Epithelial cell of proximal tubule (primary cell): ENCODE data around the gene PPIF. TPM values are rescaled to one million over a fixed set of nuclear protein-coding genes. Genes with fewer than 3 reads are reported as not detected.
"Not testable (repeated sequence)": the region's sequence is repeated elsewhere in the genome, so short reads cannot be mapped to it uniquely, and the experiment has no call there.

Experiments used
- DNase-seq: peaks from one replicate; pipeline ENCODE4 v3.0.0-alpha.2; 2011; ENCODE audit warnings: low read depth
- H3K4me3 ChIP-seq: 2 replicates; pipeline ENCODE4 v1.5.1; 2011; ENCODE audit warnings: low read depth, mild to moderate bottlenecking, low read length
- total RNA-seq: library from RNA; depleted of rRNA; stranded (reverse); fragments of >200 nt; gene quantifications from 2 replicates; pipeline ENCODE4 v1.2.3, GENCODE V29; 2015
- TF ChIP-seq, protein P1 (sequence below): conservative IDR thresholded peaks from 2 replicates; pipeline ENCODE4 v1.5.1; 2012; ENCODE audit warnings: low read depth, mild to moderate bottlenecking, low read length

The PPIF gene
- total RNA-seq, 1 donor from 2014 or later, result 62.0 TPM

DNA sequence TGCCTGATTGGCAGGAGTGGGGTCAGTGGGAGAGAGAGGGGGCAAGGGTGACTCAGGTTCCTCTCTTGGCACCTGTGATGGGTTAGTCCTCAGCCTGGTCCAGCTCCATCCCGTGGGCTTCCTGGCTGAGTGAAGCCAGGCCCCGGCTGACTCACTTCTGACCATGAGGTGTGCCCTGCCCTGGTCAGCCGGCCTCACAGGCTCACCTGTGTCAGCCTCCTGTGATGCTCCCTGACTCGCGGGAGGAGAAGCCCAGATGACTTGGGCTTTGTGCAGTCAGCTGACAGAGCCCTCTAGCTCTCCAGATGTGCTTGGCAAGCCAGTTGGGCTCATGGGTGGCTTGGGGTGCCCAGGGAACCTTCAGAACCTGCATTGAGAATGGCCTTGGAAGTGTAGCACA lies 16.0 kb upstream of the PPIF start:
- DNase-seq, result no peak
- TF ChIP-seq, protein P1, sequence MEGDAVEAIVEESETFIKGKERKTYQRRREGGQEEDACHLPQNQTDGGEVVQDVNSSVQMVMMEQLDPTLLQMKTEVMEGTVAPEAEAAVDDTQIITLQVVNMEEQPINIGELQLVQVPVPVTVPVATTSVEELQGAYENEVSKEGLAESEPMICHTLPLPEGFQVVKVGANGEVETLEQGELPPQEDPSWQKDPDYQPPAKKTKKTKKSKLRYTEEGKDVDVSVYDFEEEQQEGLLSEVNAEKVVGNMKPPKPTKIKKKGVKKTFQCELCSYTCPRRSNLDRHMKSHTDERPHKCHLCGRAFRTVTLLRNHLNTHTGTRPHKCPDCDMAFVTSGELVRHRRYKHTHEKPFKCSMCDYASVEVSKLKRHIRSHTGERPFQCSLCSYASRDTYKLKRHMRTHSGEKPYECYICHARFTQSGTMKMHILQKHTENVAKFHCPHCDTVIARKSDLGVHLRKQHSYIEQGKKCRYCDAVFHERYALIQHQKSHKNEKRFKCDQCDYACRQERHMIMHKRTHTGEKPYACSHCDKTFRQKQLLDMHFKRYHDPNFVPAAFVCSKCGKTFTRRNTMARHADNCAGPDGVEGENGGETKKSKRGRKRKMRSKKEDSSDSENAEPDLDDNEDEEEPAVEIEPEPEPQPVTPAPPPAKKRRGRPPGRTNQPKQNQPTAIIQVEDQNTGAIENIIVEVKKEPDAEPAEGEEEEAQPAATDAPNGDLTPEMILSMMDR, result no peak
- H3K4me3 ChIP-seq, result no peak overlapping the region

DNA sequence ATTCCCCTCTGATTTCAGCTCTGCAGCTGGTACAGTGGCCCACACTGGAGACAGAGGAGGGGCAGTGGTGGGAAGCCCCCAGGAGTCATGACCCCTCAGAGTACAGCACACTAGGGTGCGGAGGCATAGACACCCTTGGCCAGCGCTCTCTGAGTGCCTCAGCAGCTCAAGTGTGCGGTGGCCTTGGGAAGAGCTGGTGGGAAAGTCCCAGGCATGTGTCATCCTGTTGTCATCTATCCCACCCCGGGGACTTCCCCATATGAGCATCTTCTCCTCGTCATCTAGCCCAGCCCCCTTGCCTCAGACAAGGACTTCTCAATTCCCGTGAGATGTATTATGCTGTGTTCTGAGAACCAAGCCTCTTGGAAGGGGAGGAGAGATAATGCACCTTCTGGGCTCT lies 15.6 kb upstream of the PPIF start:
- TF ChIP-seq, protein P1, result no peak
- DNase-seq, result no peak
- H3K4me3 ChIP-seq, result no peak overlapping the region

DNA sequence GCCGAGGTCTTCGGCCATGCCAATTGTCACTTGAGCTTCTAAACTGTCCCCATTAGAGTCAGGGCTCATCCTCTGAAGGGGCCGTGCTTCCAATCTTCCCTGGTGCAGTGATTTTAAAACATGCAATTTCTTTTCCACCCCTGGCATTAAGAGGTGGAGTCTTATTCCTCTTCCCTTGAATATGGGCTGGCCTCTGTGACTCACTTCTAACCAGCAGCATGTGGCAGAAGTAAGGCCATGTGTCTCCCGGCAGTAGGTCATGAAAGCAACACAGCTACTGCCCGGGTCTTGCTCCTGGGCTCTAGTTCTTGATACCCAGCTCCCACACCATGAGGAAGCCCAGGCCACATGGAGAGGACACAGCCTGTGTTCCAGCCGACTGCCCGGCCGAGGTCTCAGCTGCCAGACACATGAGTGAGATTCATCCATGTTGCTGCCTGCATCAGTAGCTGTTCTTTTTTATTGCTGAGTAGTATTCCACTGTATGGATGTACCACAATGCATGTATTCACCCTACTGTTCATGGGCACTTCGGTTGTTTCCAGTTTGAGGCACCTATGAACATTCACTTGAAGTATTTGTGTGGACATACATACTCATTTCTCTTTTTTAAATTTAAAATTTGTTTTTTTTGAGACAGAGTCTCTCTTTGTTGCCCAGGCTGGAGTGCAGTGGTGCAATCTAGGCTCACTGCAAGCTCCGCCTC lies 14.5 kb upstream of the PPIF start:
- not testable (repeated sequence) for H3K4me3 ChIP-seq, DNase-seq

DNA sequence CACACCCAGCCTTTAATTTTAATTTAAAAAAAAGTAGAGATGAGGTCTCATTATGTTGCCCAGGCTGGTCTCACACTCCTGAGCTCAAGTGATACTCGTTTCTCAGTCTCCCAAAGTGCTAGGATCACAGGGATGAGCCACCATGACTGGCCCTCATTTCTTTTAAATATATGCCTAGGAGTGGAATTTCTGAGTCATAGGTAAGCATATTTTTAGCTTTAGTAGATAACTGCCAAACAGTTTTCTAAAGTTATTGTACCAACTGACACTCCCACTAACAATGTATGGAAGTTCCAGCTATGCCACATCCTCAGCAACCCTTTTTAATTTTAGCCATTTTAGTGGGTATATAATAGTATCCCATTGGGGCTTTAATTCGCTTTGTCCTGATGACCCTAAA lies 13.8 kb upstream of the PPIF start:
- H3K4me3 ChIP-seq, result no peak overlapping the region
- TF ChIP-seq, protein P1, result no peak
- DNase-seq, result no peak

DNA sequence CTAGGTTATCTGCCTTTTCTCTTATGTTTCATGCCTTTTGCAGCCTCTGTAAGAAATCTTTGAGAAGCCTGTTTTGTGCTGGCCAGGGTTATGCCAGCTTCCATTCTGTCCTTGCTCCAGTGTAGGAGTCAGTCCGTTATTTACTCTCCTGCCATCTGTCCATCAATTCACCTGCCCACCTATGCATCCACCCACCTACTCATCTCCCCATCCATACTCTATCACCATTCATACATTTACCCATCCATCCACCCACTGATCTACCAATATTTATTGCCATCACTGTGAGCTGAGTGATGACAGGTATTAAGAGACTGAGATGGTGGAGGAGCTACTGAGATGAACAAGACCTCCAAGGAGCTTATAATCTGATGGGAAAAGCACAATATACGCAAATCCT lies 12.7 kb upstream of the PPIF start:
- H3K4me3 ChIP-seq, result no peak overlapping the region
- TF ChIP-seq, protein P1, result no peak
- DNase-seq, result no peak

DNA sequence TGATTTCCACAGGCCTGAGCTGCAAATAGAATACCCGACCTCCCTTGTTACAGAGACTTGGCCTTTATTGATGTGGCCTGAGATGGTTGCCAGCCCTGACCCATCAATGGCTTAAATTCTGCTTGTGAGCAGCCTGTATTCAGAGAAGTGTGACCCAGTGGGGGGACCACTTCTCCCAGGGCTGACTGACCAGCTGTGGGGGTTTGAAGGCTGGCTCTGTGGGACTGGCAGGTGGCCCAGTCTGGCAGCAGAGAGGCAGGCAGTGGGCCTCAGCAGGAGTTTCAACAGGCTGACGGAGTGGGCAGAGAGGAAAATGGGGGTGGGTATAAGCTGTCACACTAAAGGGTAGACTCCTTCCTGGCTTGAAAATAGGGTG lies 12.2 kb upstream of the PPIF start:
- TF ChIP-seq, protein P1, result no peak
- H3K4me3 ChIP-seq, result no peak overlapping the region
- no peak for DNase-seq

DNA sequence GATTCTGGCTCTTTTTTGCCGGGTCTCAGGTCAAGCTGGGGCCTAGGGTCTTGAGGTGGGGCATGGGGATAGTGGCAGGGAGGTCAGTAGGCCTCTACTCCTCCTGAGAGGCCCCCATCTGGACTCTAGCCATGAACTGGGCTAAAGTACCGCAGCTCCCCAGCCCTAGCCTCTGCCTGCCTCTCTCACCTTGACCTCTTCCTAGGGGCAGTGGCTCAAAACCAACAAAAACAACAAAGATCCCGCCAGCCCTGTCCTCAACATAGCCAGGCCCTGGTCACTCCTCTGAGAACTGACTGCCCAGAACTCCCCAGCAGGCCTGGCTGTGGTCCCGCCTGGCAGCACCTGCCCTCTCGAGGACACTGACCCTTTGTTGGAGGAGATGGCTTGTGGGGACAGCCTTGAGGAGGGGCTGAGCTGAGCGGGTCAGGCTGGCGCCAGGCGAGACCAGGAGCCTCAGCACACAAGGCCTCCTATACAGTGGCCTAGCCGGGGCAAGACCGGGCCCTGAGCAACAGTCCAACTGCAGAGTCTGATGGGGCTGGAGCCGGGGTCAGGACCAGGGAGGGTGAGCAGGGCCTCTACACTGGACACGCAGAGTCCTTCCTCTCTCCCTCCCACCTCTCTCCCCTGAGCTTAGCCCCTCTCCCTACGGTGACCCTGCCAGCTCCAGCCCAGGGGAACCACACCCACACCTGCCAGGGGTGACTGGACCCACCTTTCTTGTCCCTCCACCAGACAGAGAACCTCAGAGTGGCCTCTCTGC lies 11.6 kb upstream of the PPIF start:
- DNase-seq, result no peak
- TF ChIP-seq, protein P1, result no peak
- H3K4me3 ChIP-seq, result no peak overlapping the region
